ENCODE results near the gene ADAMTSL2.
A peak's percentile ranks its signal among the peaks of the same experiment; 100 is the strongest.
"Not testable (repeated sequence)": the region's sequence is repeated elsewhere in the genome, so short reads cannot be mapped to it uniquely, and the experiment has no call there.

ADAMTSL2 gene

GRCh38 chr9:133563291-133563796 lies 28.8 kb downstream of the ADAMTSL2 start:
- Mint-ChIP-seq H3K4me1 (peaks cover 47% of the 10 kb centered on the region), H3K9me3 (no peaks in the 10 kb centered on the region), H3K27ac (peak overlapping the region; percentile 68), H3K27me3 (ENCODE audit: low read depth, poor library complexity) (peaks cover 9% of the 10 kb centered on the region), H3K4me3 (peak overlapping the region; percentile 54), H3K36me3 (ENCODE audit: low read depth) (no peaks in the 10 kb centered on the region)
- no peak for TF ChIP-seq CTCF (IDR thresholded peaks at IDR 0.05)
- DNase-seq: no peak

GRCh38 chr9:133563814-133564213 lies 29.3 kb downstream of the ADAMTSL2 start:
- peak overlapping the region; percentile 54 for H3K4me3 Mint-ChIP-seq
- H3K36me3 Mint-ChIP-seq (ENCODE audit: low read depth); H3K27ac Mint-ChIP-seq; DNase-seq; H3K9me3 Mint-ChIP-seq: not testable (repeated sequence)
- peaks cover 12% of the 10 kb centered on the region for H3K27me3 Mint-ChIP-seq (ENCODE audit: low read depth, poor library complexity)
- H3K4me1 Mint-ChIP-seq: peaks cover 44% of the 10 kb centered on the region

GRCh38 chr9:133564451-133565116 lies 30.1 kb downstream of the ADAMTSL2 start:
- no peak for DNase-seq
- Mint-ChIP-seq H3K4me3 (peak overlapping the region; percentile 8), H3K27ac (no peak overlapping the region), H3K4me1 (peaks cover 44% of the 10 kb centered on the region), H3K9me3 (no peaks in the 10 kb centered on the region), H3K36me3 (ENCODE audit: low read depth) (no peaks in the 10 kb centered on the region), H3K27me3 (ENCODE audit: low read depth, poor library complexity) (peaks cover 13% of the 10 kb centered on the region)
- no peak for TF ChIP-seq CTCF (IDR thresholded peaks at IDR 0.05)

- H3K9me3 Mint-ChIP-seq: no peaks in the 10 kb centered on the region
- DNase-seq: no peak
- no peaks in the 10 kb centered on the region for H3K36me3 Mint-ChIP-seq (ENCODE audit: low read depth)
- TF ChIP-seq CTCF (IDR thresholded peaks at IDR 0.05): no peak
- H3K4me1 Mint-ChIP-seq: peaks cover 51% of the 10 kb centered on the region
- H3K27ac Mint-ChIP-seq: no peak overlapping the region
- H3K27me3 Mint-ChIP-seq (ENCODE audit: low read depth, poor library complexity): peaks cover 14% of the 10 kb centered on the region
- H3K4me3 Mint-ChIP-seq: no peak overlapping the region
These were observed 31.9 kb downstream of the ADAMTSL2 start for GRCh38 chr9:133566382-133566781.

GRCh38 chr9:133566817-133567216 lies 32.3 kb downstream of the ADAMTSL2 start:
- TF ChIP-seq CTCF (IDR thresholded peaks at IDR 0.05): no peak
- Mint-ChIP-seq H3K9me3 (no peaks in the 10 kb centered on the region), H3K36me3 (ENCODE audit: low read depth) (no peaks in the 10 kb centered on the region), H3K4me3 (no peak overlapping the region), H3K27ac (no peak overlapping the region), H3K4me1 (peaks cover 51% of the 10 kb centered on the region), H3K27me3 (ENCODE audit: low read depth, poor library complexity) (peaks cover 14% of the 10 kb centered on the region)
- no peak for DNase-seq

- Mint-ChIP-seq H3K27me3 (ENCODE audit: low read depth, poor library complexity) (peaks cover 14% of the 10 kb centered on the region), H3K4me1 (peaks cover 48% of the 10 kb centered on the region), H3K9me3 (no peaks in the 10 kb centered on the region), H3K4me3 (no peak overlapping the region), H3K27ac (no peak overlapping the region), H3K36me3 (ENCODE audit: low read depth) (no peaks in the 10 kb centered on the region)
- TF ChIP-seq CTCF (IDR thresholded peaks at IDR 0.05): no peak
- DNase-seq: no peak
These were observed 33.7 kb downstream of the ADAMTSL2 start for GRCh38 chr9:133568186-133568585.

All from nephron progenitor cell (in vitro differentiated cells).